ENCODE measurements around the gene ATP1B4. TPM values are rescaled to one million over a fixed set of nuclear protein-coding genes. Genes with fewer than 3 reads are reported as not detected.
A peak's percentile ranks its signal among the peaks of the same experiment; 100 is the strongest.

Gene ATP1B4
- polyA plus RNA-seq, 1 of the 3 experiments (the other 2 are of a cell fraction), result not detected

DNA sequence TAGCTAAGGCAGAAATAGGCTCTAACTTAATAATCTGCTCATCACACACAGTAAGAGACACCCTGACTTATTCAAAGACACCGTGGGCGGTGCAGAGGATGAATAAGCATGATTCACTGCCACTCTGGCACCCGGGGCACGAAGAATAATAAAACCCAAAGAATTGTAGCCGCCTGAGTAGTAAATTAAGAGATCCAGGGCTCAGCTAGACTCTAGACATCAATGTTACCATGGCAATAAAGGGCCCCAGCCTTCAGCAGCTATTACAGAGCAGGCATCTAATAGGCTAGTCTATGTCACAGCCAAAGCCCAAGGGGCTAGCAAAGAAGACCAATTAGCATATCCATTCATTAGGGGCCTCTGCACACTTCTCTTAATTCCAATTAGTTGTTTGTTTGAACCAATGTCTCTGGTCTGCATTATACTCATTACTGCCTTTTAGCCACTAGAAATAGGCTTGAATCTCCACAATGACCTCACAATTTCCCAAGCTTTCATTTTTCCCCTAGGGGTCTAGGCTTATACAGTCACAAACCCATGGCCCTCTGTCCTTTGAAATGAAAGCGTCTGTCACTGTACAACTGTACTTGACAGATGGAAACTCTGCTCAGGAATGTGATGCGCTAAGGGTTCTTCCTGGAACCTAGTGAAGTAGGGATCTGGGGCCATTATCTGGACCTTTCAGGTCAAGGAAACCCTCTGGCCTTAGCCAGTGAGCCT is 3.0 kb upstream of the ATP1B4 start:
- no peak overlapping the region for H3K4me2 ChIP-seq
- DNase-seq, result no peak
- H3K79me2 ChIP-seq (ENCODE audit: insufficient read depth), result no peaks in the 10 kb centered on the region
- no peak overlapping the region for H3K27ac ChIP-seq (ENCODE audit: low read depth in 2 of 2, low read length in 1 of 2)
- H3K9me3 ChIP-seq, result no peaks in the 10 kb centered on the region
- H3K9ac ChIP-seq, result no peak overlapping the region
- no peak overlapping the region for H3K4me3 ChIP-seq (ENCODE audit: low read depth in 2 of 2, low read length in 1 of 2)
- H3K9me2 ChIP-seq, result no peaks in the 10 kb centered on the region
- ChIA-PET POLR2A (no interaction called here), CTCF (no interaction called here)
- no peak for TF ChIP-seq USF1 (IDR thresholded peaks at IDR 0.05; ENCODE audit: borderline replicate concordance, low read depth)
- TF ChIP-seq NRF1 (IDR thresholded peaks at IDR 0.05; ENCODE audit: low read depth, low read length), result no peak
- TF ChIP-seq FOXJ3 (CRISPR knock-in tag; IDR thresholded peaks at IDR 0.05), result no peak
- TF ChIP-seq FOXM1 (IDR thresholded peaks at IDR 0.05; ENCODE audit: low read depth), result no peak
- TF ChIP-seq FOSL2 (IDR thresholded peaks at IDR 0.05; ENCODE audit: borderline replicate concordance, low read depth), result no peak
- no peak for TF ChIP-seq JUND (IDR thresholded peaks at IDR 0.05)
- TF ChIP-seq TAF1 (IDR thresholded peaks at IDR 0.05; ENCODE audit: borderline replicate concordance, low read depth, low read length), result no peak
- no peak for TF ChIP-seq RAD21 (IDR thresholded peaks at IDR 0.05; ENCODE audit: low read length)
- TF ChIP-seq GABPA (IDR thresholded peaks at IDR 0.05; ENCODE audit: low read depth), result no peak
- no peak for TF ChIP-seq MEF2A (IDR thresholded peaks at IDR 0.05; ENCODE audit: borderline replicate concordance, low read depth)
- TF ChIP-seq TCF12 (IDR thresholded peaks at IDR 0.05), result no peak
- TF ChIP-seq NFIC (IDR thresholded peaks at IDR 0.05; ENCODE audit: borderline replicate concordance), result no peak
- H3K36me3 ChIP-seq (replicated peaks in 1 of 2; ENCODE audit: control insufficient read depth in 1 of 2, insufficient read depth in 2 of 2, low read length in 1 of 2), result no peaks in the 10 kb centered on the region
- H3F3A ChIP-seq (replicated peaks; ENCODE audit: insufficient read depth), result no peaks in the 10 kb centered on the region
- H3K4me1 ChIP-seq (ENCODE audit: control insufficient read depth in 1 of 2, insufficient read depth in 2 of 2, low read depth in 1 of 2, low read length in 1 of 2), result no peaks in the 10 kb centered on the region
- WGBS (ENCODE audit: low lambda C conversion rate), result 2% methylated on average over 7 of the region's 7 CpGs
- no peaks in the 10 kb centered on the region for H4K20me1 ChIP-seq (ENCODE audit: insufficient read depth)
- H3K27me3 ChIP-seq (ENCODE audit: insufficient read depth), result peaks cover 20% of the 10 kb centered on the region; the same call in 1 of the 2 replicates
- no peak overlapping the region for H2AFZ ChIP-seq (ENCODE audit: low read depth)

DNA sequence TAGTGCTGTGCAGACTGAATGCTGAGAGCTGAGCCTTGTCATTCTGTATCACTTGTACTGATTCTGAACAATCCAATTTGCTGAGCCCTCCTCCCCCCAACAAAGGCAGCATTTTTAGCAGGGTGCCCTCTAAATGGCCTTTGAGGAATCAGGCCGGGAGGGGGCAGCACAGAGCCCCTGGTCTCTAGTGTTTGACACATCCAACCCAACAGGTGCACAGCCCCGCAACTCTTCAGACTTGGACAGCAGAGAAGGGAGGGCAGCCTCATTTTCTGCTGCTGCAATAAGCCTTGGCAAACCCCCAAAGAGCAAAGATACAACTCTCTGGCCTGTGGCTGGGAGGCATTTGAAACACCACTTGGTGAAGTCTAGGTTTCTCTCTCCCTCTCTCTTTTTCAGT is 3.4 kb downstream of the ATP1B4 start:
- Histone ChIP-seq H3K9me3 (no peaks in the 10 kb centered on the region), H3K27ac (ENCODE audit: low read depth in 2 of 2, low read length in 1 of 2) (no peak overlapping the region), H3K4me2 (no peak overlapping the region), H3K79me2 (ENCODE audit: insufficient read depth) (no peaks in the 10 kb centered on the region), H2AFZ (ENCODE audit: low read depth) (no peak overlapping the region), H3F3A (replicated peaks; ENCODE audit: insufficient read depth) (no peaks in the 10 kb centered on the region), H4K20me1 (ENCODE audit: insufficient read depth) (no peaks in the 10 kb centered on the region), H3K9ac (no peak overlapping the region), H3K4me3 (ENCODE audit: low read depth in 2 of 2, low read length in 1 of 2) (no peak overlapping the region), H3K36me3 (replicated peaks in 1 of 2; ENCODE audit: control insufficient read depth in 1 of 2, insufficient read depth in 2 of 2, low read length in 1 of 2) (no peaks in the 10 kb centered on the region), H3K9me2 (no peaks in the 10 kb centered on the region), H3K27me3 (ENCODE audit: insufficient read depth) (peaks cover 44% of the 10 kb centered on the region; the same call in 1 of the 2 replicates), H3K4me1 (ENCODE audit: control insufficient read depth in 1 of 2, insufficient read depth in 2 of 2, low read depth in 1 of 2, low read length in 1 of 2) (no peaks in the 10 kb centered on the region)
- ChIA-PET CTCF (interaction anchor here (1.0 to 2.9 kb wide), 3 partner anchors 8 to 104 kb away, joined by 3 to 10 read pairs (median 3); partner anchors contain the start of gene LAMP2), POLR2A (no interaction called here)
- TF ChIP-seq CHD2 (IDR thresholded peaks at IDR 0.05; ENCODE audit: low read length, partially characterized antibody), result no peak
- peak; percentile 46; the same call in 1 of the 2 replicates for TF ChIP-seq RAD21 (IDR thresholded peaks at IDR 0.05; ENCODE audit: low read length)
- TF ChIP-seq, protein P1, sequence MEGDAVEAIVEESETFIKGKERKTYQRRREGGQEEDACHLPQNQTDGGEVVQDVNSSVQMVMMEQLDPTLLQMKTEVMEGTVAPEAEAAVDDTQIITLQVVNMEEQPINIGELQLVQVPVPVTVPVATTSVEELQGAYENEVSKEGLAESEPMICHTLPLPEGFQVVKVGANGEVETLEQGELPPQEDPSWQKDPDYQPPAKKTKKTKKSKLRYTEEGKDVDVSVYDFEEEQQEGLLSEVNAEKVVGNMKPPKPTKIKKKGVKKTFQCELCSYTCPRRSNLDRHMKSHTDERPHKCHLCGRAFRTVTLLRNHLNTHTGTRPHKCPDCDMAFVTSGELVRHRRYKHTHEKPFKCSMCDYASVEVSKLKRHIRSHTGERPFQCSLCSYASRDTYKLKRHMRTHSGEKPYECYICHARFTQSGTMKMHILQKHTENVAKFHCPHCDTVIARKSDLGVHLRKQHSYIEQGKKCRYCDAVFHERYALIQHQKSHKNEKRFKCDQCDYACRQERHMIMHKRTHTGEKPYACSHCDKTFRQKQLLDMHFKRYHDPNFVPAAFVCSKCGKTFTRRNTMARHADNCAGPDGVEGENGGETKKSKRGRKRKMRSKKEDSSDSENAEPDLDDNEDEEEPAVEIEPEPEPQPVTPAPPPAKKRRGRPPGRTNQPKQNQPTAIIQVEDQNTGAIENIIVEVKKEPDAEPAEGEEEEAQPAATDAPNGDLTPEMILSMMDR (IDR thresholded peaks at IDR 0.05), result peak; percentile 63
- 0% methylated on average over 1 of the region's 2 CpGs for WGBS (ENCODE audit: low lambda C conversion rate)
- peak; percentile 24 for DNase-seq
